WTC11 (cell line): ENCODE results near the gene GOLGA6L2.

ENCODE experiments used
- CTCF ChIP-seq: fragments of 200-600 bp; IDR thresholded peaks from 2 replicates; pipeline ENCODE4 v1.8.0; 2022; ENCODE audit warnings: antibody characterized with exemption
- FOXJ3 ChIP-seq: sonication (generic); formaldehyde crosslinking; IDR thresholded peaks from 2 replicates; pipeline ENCODE4 v1.9.0; 2021; ENCODE audit warnings: missing genetic modification reagents, mild to moderate bottlenecking, borderline replicate concordance
- NFE2L1 ChIP-seq: sonication (generic); formaldehyde crosslinking; IDR thresholded peaks from 2 replicates; pipeline ENCODE4 v1.8.1; 2023; ENCODE audit warnings: missing genetic modification reagents

- no peak for TF ChIP-seq CTCF
- no peak for TF ChIP-seq NFE2L1 (CRISPR knock-in tag)
- no peak for TF ChIP-seq FOXJ3 (CRISPR knock-in tag)
Measured at GRCh38 chr15:23395030-23395692, 51.9 kb downstream of the GOLGA6L2 start.
